B cell (primary cell): ENCODE results near the gene HTRA3. TPM values are rescaled to one million over a fixed set of nuclear protein-coding genes. Genes with fewer than 3 reads are reported as not detected.

Experiments
- ATAC-seq: fragments of 200-7000 bp; cut with Tn5 transposase; one replicate; pipeline ENCODE4 v1.10.0; 2021; ENCODE audit warnings: low read depth, mild to moderate bottlenecking, moderate number of reproducible peaks, moderate library complexity
- CTCF ChIA-PET: fragments of 350-600 bp; sonication (Branson Sonifier 250); formaldehyde crosslinking; loops from one replicate; lab custom pipeline; 2021; ENCODE audit warnings: antibody characterized with exemption, inconsistent platforms; lab: Charles Lee
- POLR2A ChIA-PET: fragments of 350-600 bp; sonication (Branson Sonifier 250); formaldehyde crosslinking; loops from one replicate; lab custom pipeline; 2021; ENCODE audit warnings: antibody characterized with exemption; lab: Charles Lee
- DNase-seq: peaks from one replicate; pipeline ENCODE4 v3.0.0; 2013
- H2AFZ ChIP-seq: 2 replicates; pipeline ENCODE4 v1.6.1; 2012; ENCODE audit warnings: mild to moderate bottlenecking, low read depth, low read length; ENCODE audit not compliant: insufficient read depth, poor library complexity, severe bottlenecking
- H3K27ac ChIP-seq, 2 donors: 1 replicate in 1 of 2; 2 replicates in 1 of 2; pipeline ENCODE4 v1.5.1; 2012 to 2013; ENCODE audit warnings: low read length in 2 of 2, mild to moderate bottlenecking in 2 of 2, moderate library complexity in 1 of 2
- H3K27me3 ChIP-seq, 4 experiments: fragments of 200-600 bp in 1 of 4; sonication (generic) in 1 of 4; replicated peaks in 1 of 4; 1 replicate in 2 of 4; 2 replicates in 2 of 4; pipeline versions ENCODE4 v1.6.1 to v1.7.0; 2013 to 2016; ENCODE audit warnings: low read length in 3 of 4, mild to moderate bottlenecking in 2 of 4, mixed read lengths in 1 of 4, moderate library complexity in 1 of 4; ENCODE audit not compliant: insufficient read depth in 4 of 4, control insufficient read depth in 3 of 4; ENCODE audit errors: control extremely low read depth in 1 of 4
- H3K36me3 ChIP-seq, 2 experiments: replicated peaks in 1 of 2; 1 replicate in 1 of 2; 2 replicates in 1 of 2; pipeline versions ENCODE4 v1.6.1 to v1.7.1; 2013; ENCODE audit warnings: low read length in 1 of 2; ENCODE audit not compliant: insufficient read depth in 2 of 2, control insufficient read depth in 1 of 2; ENCODE audit errors: control extremely low read depth in 1 of 2, extremely low read depth in 1 of 2
- H3K4me1 ChIP-seq, 2 donors: fragments of 200-600 bp in 1 of 2; sonication (generic) in 1 of 2; 1 replicate in 1 of 2; 2 replicates in 1 of 2; pipeline versions ENCODE4 v1.5.1 to v1.6.1; 2013 to 2017; ENCODE audit warnings: low read length in 2 of 2; ENCODE audit not compliant: control insufficient read depth in 2 of 2, insufficient read depth in 2 of 2
- H3K4me2 ChIP-seq: replicated peaks from 2 replicates; pipeline ENCODE3; 2012; ENCODE audit warnings: mild to moderate bottlenecking, low read depth, low read length; ENCODE audit not compliant: poor library complexity, severe bottlenecking
- H3K4me3 ChIP-seq, 5 experiments: fragments of 200-600 bp in 1 of 5; sonication (generic) in 1 of 5; 1 replicate in 3 of 5; 2 replicates in 2 of 5; pipeline versions ENCODE4 v1.5.1 to v1.7.0; 2011 to 2016; ENCODE audit warnings: low read length in 4 of 5, mild to moderate bottlenecking in 4 of 5, low read depth in 2 of 5, control low read depth in 1 of 5, moderate library complexity in 1 of 5; ENCODE audit not compliant: insufficient read depth in 1 of 5; ENCODE audit errors: control extremely low read depth in 1 of 5, extremely low read depth in 1 of 5
- H3K79me2 ChIP-seq: fragments of 200-600 bp; sonication (generic); one replicate; pipeline ENCODE4 v1.6.0; 2016; ENCODE audit warnings: low read length; ENCODE audit not compliant: control insufficient read depth, insufficient read depth
- H3K9ac ChIP-seq: fragments of 200-600 bp; sonication (generic); 2 replicates; pipeline ENCODE4 v1.6.1; 2017; ENCODE audit warnings: mild to moderate bottlenecking, low read length, moderate library complexity
- H3K9me3 ChIP-seq, 3 donors: one replicate each; pipeline versions ENCODE4 v1.6.1 to v1.7.1; 2013; ENCODE audit warnings: low read length in 2 of 3; ENCODE audit not compliant: control insufficient read depth in 2 of 3, insufficient read depth in 1 of 3; ENCODE audit errors: control extremely low read depth in 1 of 3
- H4K20me1 ChIP-seq: 2 replicates; pipeline ENCODE4 v1.6.0; 2012; ENCODE audit warnings: mild to moderate bottlenecking, low read length; ENCODE audit not compliant: insufficient read depth, control insufficient read depth, poor library complexity, severe bottlenecking
- H3K27ac Mint-ChIP-seq: one replicate; pipeline ENCODE4 v1.8.0; 2021; ENCODE audit warnings: mixed read lengths
- H3K27me3 Mint-ChIP-seq: one replicate; pipeline ENCODE4 v1.8.0; 2021; ENCODE audit warnings: mixed read lengths
- H3K4me1 Mint-ChIP-seq: one replicate; pipeline ENCODE4 v1.8.0; 2021; ENCODE audit warnings: mixed read lengths
- H3K4me3 Mint-ChIP-seq: one replicate; pipeline ENCODE4 v1.8.0; 2021; ENCODE audit warnings: mixed read lengths
- H3K9me3 Mint-ChIP-seq: one replicate; pipeline ENCODE4 v1.8.0; 2022; ENCODE audit warnings: mixed read lengths; ENCODE audit not compliant: insufficient read depth
- CTCF ChIP-seq: fragments of 200-600 bp; IDR thresholded peaks from one replicate; pipeline ENCODE4 v1.8.0; 2022; ENCODE audit warnings: antibody characterized with exemption, mild to moderate bottlenecking
- EZH2 ChIP-seq: IDR thresholded peaks from 2 replicates; pipeline ENCODE4 v1.6.1; 2012; ENCODE audit warnings: borderline replicate concordance, low read depth, mild to moderate bottlenecking, moderate library complexity, low read length; ENCODE audit not compliant: insufficient read depth, poor library complexity, severe bottlenecking
- WGBS: methylation state at CpG from one replicate; pipeline ENCODE4 v1.1.5; 2013; ENCODE audit warnings: missing lambda C conversion rate; ENCODE audit not compliant: insufficient coverage; 5-methylcytosine and 5-hydroxymethylcytosine counted together
- intact Hi-C: fragments of 100-400 bp; cut with micrococcal nuclease; formaldehyde crosslinking; loops from one replicate; pipeline ENCODE4 v1.10.0; 2022
- polyA plus RNA-seq: library from polyadenylated mRNA; depleted of rRNA; stranded (reverse); fragments of >200 nt; gene quantifications from 2 replicates; pipeline ENCODE4 v1.2.3, GENCODE V29; 2012
- total RNA-seq, 2 donors: library from RNA; stranded (reverse); fragments of 120-200 nt in 1 of 2; gene quantifications; 1 replicate in 1 of 2; 2 replicates in 1 of 2; pipeline versions ENCODE4 v1.2.3 to v1.2.4, GENCODE V29; 2013 to 2022

The HTRA3 gene
- total and polyA plus RNA-seq, 2 donors (not counting 1 experiment from before 2014, with no cell fraction given): not detected

GRCh38 chr4:8268901-8269534 lies 536 bp upstream of the HTRA3 start:
- Histone ChIP-seq H3K36me3 (no peaks in the 10 kb centered on the region), H3K9me3 (no peaks in the 10 kb centered on the region), H3K27ac (no peak overlapping the region), H3K9ac (no peak overlapping the region), H3K27me3 (peaks cover 0 to 19% (median 2%) of the 10 kb centered on the region in 4 experiments), H3K4me3 (no peak overlapping the region), H2AFZ (no peak overlapping the region), H3K4me1 (no peaks in the 10 kb centered on the region), H3K79me2 (no peaks in the 10 kb centered on the region), H4K20me1 (no peaks in the 10 kb centered on the region), H3K4me2 (no peak overlapping the region)
- no peak for ATAC-seq
- Mint-ChIP-seq H3K4me1 (no peaks in the 10 kb centered on the region), H3K9me3 (no peaks in the 10 kb centered on the region), H3K4me3 (no peak overlapping the region), H3K27ac (no peak overlapping the region), H3K27me3 (peaks cover 39% of the 10 kb centered on the region)
- DNase-seq: no peak
- TF ChIP-seq CTCF: no peak
- no peak for TF ChIP-seq EZH2
- CTCF ChIA-PET: no interaction called here
- POLR2A ChIA-PET: no interaction called here
- WGBS: 86% methylated on average over 25 of the region's 25 CpGs
- intact Hi-C loops: no loop called here

GRCh38 chr4:8270418-8270771 lies 841 bp downstream of the HTRA3 start:
- no peaks in the 10 kb centered on the region for H4K20me1 ChIP-seq
- Mint-ChIP-seq H3K4me3 (no peak overlapping the region), H3K27me3 (peaks cover 40% of the 10 kb centered on the region), H3K4me1 (no peaks in the 10 kb centered on the region), H3K27ac (no peak overlapping the region), H3K9me3 (no peaks in the 10 kb centered on the region)
- 52% methylated on average over 11 of the region's 11 CpGs for WGBS
- no peaks in the 10 kb centered on the region for H3K9me3 ChIP-seq
- no peaks in the 10 kb centered on the region for H3K79me2 ChIP-seq
- TF ChIP-seq EZH2 (no peak), CTCF (no peak)
- ATAC-seq: no peak
- H2AFZ ChIP-seq: no peak overlapping the region
- intact Hi-C loops: no loop called here
- no peak overlapping the region for H3K4me2 ChIP-seq
- CTCF ChIA-PET: no interaction called here
- no peak for DNase-seq
- no peaks in the 10 kb centered on the region for H3K4me1 ChIP-seq
- no peak overlapping the region for H3K9ac ChIP-seq
- peaks cover 0 to 19% (median 2%) of the 10 kb centered on the region in 4 experiments for H3K27me3 ChIP-seq
- H3K27ac ChIP-seq: no peak overlapping the region
- POLR2A ChIA-PET: no interaction called here
- H3K36me3 ChIP-seq: no peaks in the 10 kb centered on the region
- H3K4me3 ChIP-seq: no peak overlapping the region
